Adipose tissue (tissue), 3 donors: Measurements from ENCODE around the gene THEMIS. TPM values are rescaled to one million over a fixed set of nuclear protein-coding genes. Genes with fewer than 3 reads are reported as not detected.

ENCODE experiments used
- H3K27ac ChIP-seq: one replicate; pipeline ENCODE4 v1.5.1; 2013; ENCODE audit warnings: low read depth, low read length
- WGBS, 3 donors: extraction: QIAGEN DNeasy Blood & Tissue Kit; methylation state at CpG; one replicate each; pipeline ENCODE4 v1.1.7; 2013; 5-methylcytosine and 5-hydroxymethylcytosine counted together
- polyA plus RNA-seq, 3 donors: library from polyadenylated mRNA; stranded (reverse); fragments of 200-250 nt; gene quantifications; one replicate each; pipeline ENCODE4 v1.2.3, GENCODE V29; 2013
- donor health status: healthy with polysubstance abuse.
- donor health status: Bipolar disorder and iron deficiency.
- donor health status: healthy.

The THEMIS gene
- polyA plus RNA-seq, 3 donors = 0.12 to 0.25 TPM; not detected in 1

DNA sequence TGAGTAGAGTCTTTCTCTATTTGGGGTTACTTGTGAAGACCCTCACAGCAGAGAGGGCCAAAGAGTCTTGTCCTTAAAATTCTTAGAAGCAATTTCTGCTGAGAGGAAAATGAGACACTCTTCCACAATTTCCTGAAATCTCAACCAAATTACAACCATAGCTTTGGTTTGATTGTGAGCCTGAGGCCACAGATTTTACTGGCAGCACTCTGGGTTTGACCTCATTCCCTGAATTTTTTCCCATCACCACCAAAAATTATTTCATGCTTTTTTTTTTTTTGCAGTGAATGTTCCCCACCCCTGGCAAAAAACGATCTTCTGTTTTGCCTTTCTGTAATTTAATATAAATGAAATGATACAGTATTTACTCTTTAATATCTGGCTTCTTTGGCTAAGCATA is 125.5 kb downstream of the THEMIS start:
- no peak overlapping the region for H3K27ac ChIP-seq
- 54 to 64% (median 58%) methylated on average over 1 of the region's 1 CpG for WGBS, 3 donors

DNA sequence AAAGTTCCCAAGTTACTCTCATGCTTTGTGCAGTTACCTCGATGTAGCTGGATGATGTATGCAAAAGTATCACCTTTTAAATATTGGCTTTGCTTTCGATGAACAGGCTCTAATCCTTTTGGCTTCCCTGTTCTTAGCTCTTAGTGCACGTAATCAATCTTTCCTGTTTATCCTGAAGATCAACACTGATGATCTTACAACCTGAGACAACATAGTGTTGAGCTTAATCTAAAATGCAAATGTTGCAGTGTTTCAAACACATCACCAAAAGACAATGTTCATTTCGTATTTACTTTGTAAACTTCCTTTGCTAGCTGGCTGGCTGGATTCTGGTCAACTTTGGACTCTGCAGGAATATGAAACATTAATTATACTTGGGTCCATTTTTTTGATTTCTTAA is 132.1 kb downstream of the THEMIS start:
- WGBS, 3 donors = 30 to 64% (median 53%) methylated on average over 4 of the region's 4 CpGs

DNA sequence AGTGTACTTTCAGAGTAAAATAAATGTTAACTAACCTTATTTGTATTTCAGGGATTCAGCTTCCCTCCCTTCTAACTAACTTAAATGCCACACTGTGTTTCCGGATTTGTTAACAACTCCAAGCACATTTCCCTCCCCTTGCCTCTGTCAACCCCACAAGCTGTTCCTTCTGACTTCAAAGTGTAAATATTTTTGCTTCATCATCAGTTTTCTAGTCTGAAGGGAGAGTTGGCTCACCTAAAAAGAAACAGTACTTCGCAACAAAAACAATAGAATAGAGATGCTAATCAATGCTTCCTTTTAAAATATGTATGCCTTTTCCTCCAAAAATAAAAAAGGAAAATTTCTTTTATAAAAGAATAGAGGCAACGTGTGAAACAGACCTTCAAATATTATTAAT is 132.6 kb downstream of the THEMIS start:
- WGBS, 3 donors = 36 to 41% (median 40%) methylated on average over 3 of the region's 3 CpGs
- no peak overlapping the region for H3K27ac ChIP-seq

More for the DNA sequence above, 132.1 kb downstream of the THEMIS start:
- no peak overlapping the region for H3K27ac ChIP-seq

DNA sequence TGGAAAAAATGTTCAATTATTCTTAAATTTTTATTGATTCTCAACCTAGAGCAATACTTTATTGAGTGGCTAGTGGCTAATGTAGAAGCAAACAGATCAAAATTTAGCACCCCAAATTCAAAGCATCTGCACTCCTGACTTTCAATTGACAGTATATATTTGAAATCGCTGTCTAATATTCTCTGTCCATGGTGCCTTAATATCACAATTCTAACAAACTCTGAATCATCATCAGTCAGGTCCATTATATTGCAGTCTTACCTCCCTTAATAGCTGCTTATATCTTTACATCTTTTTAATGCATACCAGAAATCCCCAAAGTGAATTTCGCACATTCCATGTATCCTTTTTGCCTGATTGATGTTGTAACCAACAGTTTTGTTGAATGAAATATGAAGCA is 134.9 kb downstream of the THEMIS start:
- 86 to 91% (median 87%) methylated on average over 2 of the region's 2 CpGs for WGBS, 3 donors
- H3K27ac ChIP-seq = no peak overlapping the region

DNA sequence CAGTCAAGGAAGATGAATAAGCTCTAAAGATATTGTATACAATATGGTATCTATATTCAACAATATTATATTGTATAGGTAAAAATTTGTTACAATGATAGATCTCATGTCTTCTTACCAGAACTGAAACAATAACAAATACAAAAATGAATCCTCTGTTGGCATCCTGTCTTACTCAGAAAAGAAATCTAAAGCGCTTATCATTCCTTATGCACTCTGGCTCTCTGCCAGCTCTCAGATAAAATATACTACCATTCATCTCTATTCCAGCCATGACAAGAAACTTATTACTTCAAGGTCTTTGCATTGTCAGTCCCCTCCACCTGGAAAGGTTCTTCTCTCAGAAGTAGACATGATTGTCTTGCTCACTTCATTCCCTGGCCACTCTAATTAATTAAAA is 138.6 kb downstream of the THEMIS start:
- WGBS, 3 donors = 56 to 85% (median 77%) methylated on average over 1 of the region's 1 CpG
- no peak overlapping the region for H3K27ac ChIP-seq

DNA sequence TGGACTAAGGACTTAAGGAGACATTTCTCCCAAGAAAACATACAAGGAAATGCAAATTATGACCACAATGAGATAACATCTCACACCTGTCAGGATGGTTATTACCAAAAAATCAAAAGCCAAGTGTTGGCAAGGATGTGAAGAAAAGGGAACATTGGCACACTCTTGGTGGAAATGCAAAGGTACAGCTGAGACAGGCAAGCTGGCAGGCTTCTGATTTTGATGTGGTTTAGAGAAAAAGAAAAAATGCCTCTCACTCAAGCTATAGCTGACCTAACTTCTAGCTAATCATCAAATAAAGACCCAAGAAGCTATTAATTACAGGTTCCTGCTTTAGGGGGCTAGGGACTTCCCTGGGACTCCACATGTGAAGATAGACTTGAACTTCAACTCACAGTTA is 139.8 kb downstream of the THEMIS start:
- no peak overlapping the region for H3K27ac ChIP-seq

DNA sequence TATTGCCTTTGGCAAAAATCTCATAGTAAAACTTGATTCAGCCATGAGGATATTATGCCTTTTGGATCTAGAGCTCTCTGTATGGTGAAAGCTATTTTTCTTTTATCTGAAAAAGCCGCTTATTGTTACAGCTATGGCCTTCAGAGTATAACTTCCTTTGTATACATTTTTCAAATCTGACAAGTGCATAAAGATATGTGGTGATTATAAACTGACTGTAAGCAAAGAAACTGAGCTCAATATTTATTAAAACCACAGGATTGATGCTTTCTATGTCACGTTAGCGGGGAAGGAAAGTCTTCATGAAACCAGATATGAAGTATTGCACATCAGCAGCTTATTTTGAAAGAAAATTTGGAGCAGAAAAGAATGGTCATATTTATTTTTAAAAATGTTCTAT is 151.8 kb downstream of the THEMIS start:
- WGBS, 3 donors = 81 to 89% (median 88%) methylated on average over 3 of the region's 3 CpGs
- H3K27ac ChIP-seq = no peak overlapping the region

DNA sequence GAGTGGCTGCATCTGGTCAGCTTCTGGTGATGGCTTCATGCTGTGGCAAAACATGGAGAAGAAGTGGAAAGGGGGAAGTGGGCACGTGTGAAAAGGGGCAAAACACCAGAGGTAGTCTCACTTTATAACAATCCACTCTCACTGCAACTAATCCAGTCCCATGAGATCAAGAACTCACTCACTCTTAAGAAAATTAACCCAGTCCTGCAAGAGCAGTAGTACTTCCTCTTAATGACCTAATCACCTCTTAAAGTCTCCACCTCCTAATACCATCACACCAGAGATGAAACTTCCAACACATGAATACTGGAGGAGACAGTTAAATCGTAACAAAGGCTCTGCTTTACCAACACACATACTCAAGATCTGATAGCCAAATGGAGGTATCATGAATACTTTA is 152.6 kb downstream of the THEMIS start:
- H3K27ac ChIP-seq = no peak overlapping the region
- 51 to 69% (median 62%) methylated on average over 2 of the region's 2 CpGs for WGBS, 3 donors

DNA sequence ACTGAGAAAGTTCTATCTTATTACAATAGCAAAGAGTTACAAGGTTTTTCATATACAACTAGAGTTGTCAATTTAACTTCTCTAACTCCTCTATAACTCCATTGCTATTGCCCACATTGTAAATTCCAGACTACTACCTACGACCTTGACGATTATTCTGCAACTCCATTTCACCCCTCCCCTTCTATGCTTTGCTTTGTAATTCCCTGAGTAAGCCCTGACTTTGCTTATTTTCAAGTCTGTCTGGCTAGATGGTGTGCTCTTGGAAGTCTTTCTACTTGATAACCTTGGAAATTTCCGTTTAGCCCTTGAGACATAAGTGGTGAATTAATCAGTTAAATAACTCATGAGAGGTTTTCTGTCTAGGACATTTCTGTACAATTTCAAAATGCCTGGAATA is 162.4 kb downstream of the THEMIS start:
- H3K27ac ChIP-seq = no peak overlapping the region
- 30 to 79% (median 70%) methylated on average over 3 of the region's 3 CpGs for WGBS, 3 donors

DNA sequence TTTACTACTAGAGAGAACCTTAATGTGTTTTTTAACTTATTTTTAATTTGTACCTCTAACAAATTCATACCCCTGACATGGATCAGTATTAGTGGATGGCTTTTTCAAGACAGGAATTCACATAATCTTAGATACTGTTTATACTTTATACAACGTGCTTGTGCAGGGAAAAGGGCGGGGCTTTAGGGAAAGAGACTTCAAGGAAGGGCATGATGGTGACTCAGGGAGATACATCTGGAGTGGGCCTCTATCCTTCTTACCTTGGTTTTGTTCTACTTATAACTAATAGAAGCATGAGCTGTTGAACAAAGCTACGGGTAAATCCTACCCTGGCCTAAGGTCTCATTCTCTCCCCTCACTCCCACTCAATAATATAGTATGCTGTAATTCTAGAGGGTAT is 163.1 kb downstream of the THEMIS start:
- 72 to 78% (median 74%) methylated on average over 3 of the region's 3 CpGs for WGBS, 3 donors
- H3K27ac ChIP-seq = no peak overlapping the region

DNA sequence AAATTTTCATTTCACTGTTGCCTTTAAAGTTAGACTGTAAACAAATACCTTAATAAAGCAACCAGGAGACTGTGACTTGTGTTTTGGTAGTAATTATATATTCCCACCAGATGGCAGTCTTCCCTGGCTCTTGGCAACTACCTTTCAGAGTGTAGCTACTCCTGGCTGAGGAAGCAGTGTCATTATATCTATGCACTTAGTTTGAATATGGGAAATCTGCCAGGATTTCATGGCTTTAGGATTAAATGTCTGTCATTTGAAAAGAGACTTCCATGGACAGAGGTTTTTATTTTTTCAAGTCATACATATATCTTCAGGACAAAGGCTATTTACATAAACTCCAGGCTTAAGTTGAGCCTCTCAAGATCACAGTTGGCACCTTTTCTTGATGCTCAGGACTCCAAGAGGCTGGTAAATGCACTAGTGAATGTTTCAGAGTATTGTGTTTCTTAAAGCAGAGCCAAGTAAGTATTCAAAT is 163.8 kb downstream of the THEMIS start:
- H3K27ac ChIP-seq = no peak overlapping the region

DNA sequence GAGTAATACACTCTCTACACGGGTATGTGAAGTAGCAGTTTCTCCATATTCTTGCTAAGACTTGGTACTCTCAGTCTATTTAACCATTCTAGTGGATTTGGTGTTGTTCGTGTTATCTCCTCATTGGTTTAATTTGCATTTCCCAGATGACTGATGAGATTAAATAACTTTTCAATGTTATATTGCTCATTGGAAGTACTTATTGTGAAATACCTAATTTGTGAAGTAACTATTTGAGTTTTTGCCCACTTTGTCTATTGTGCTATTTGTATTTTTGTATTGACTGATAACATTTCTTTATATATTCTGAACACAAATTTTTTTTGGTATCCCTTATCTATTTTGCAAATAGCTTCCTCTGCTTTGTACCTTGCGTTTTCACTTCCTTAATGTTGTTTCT is 167.9 kb downstream of the THEMIS start:
- WGBS, 3 donors = 69 to 74% (median 70%) methylated on average over 3 of the region's 3 CpGs
- no peak overlapping the region for H3K27ac ChIP-seq

DNA sequence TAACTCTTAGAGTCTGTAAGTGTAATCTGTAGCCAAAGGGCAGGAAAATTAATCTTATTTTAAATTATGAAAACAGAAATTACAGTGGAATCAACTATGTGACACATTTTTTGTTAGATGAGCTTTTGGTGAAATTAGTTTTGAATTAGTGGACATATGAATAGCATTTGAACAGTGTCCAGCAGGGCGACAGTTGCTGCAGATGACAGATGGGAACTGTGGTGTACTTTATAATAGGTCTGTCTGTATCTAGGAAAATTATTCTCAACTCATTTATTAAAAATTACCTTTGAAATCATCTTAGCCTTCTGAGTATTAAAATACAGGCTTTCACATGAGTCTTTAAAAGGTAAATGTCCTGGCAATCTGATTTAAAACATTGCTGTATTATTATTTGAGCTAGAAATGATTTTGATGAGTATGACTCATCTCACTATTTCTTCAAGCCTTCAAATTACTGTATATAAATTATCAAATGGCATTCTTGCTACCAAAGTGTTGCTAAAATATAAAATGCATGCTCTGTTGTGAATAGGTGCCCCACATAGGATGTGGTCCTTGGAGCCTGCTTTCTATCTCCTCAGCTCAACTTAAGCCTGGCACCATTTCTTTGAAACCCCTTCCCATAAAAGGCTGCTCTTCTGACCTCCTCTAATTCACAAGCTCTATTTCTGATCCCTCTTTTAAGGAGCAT is 173.5 kb downstream of the THEMIS start:
- H3K27ac ChIP-seq = no peak overlapping the region
- WGBS, 3 donors = 65 to 76% (median 74%) methylated on average over 1 of the region's 1 CpG

DNA sequence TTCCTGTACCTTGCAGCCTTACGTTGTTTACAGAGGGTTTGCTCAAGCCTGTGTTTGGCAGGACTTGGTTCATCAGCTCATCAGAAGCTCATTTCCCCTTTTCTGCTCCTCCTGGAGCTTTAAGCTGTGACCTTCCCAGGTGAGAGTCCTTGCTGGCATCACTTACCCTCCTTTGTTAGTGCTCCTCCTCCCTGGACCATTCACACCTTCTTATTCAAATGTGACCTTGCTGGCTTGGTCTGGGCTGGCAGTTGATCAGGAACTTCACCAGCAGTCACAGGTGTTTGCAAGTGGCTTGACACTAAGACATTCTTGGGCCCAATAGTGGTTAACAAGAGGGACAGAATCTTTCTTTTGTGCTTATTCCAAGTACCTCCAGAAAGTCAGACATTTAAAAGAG is 175.0 kb downstream of the THEMIS start:
- WGBS, 3 donors = 38 to 69% (median 54%) methylated on average over 1 of the region's 1 CpG
- no peak overlapping the region for H3K27ac ChIP-seq

DNA sequence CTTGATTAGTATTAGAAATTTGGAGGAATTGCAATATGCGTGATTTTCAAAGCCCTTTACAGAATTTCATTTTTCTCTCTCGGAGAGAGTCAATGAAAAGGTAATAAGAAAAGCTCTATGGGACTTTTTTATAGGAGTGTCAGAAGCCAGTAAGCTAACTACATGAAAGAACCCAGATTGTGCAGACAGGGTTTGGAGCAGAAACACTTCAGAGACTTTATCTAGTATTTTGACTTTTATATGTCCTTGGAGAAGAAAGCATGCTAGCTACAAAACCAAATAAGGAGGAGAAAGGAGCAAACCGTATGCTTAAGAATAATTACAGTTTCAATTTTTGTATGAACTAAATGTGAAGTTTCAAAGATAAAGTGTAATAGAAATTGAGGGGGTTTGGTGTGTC is 182.2 kb downstream of the THEMIS start:
- WGBS, 3 donors = 64 to 76% (median 66%) methylated on average over 3 of the region's 3 CpGs
- H3K27ac ChIP-seq = no peak overlapping the region

DNA sequence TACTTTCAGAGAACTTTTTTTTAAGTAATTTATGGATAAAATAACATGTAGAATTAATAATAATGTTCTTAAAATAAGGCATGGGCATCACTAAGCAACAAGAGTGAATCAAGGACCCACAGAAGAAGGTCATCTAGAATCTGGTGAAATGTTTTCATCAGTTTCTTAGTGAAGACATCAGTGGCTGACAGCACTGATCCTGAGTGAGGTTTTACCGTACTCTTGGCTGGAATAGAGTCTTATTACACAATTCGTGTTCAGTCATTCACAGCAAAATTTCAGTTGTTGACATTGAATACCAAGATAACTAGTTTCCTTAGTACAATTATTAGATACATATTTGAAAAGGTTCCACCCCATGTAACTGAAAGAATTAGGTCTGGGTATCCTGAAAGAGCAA is 183.5 kb downstream of the THEMIS start:
- no peak overlapping the region for H3K27ac ChIP-seq
- WGBS, 3 donors = 73 to 76% (median 74%) methylated on average over 2 of the region's 2 CpGs

DNA sequence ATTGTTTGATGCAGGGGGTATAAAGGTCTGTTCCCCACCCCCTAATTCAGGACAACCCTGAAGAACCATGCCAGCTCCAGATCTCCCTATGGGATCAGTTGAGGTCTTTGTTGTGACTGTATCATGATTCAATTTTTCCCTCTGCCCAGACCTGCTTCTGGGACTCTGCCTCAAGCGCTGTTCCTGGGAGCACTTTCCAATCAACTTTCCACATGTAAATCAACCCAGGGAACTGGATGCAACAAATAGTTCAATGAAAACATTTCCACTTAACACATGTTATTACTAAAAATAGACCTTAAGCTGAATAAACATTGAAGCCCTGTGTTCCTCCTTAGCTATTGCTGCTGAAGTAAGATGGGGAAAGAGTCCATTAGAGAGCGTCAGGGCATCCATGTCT is 184.4 kb downstream of the THEMIS start:
- H3K27ac ChIP-seq = no peak overlapping the region
- 66 to 84% (median 81%) methylated on average over 2 of the region's 2 CpGs for WGBS, 3 donors

DNA sequence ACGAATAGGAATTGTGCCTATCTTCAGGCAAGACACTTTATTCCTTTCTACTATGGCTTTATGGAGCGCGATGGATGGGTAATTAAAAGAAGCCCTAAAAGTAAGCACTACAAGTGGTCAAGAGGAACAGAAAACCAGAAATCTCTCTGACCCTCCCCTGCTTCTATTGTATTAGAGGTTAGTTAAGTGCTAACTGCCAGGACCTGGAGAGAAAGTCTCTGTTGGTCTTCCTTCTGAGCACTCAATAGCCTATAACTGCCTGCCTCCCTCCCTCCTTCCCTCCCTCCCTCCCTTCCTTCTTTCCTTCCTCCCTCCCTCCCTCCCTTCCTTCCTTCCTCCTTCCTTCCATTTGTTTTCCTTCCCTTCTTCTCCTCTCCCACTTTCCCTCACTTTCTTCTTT is 190.2 kb downstream of the THEMIS start:
- 70 to 92% (median 90%) methylated on average over 3 of the region's 3 CpGs for WGBS, 3 donors
- no peak overlapping the region for H3K27ac ChIP-seq

DNA sequence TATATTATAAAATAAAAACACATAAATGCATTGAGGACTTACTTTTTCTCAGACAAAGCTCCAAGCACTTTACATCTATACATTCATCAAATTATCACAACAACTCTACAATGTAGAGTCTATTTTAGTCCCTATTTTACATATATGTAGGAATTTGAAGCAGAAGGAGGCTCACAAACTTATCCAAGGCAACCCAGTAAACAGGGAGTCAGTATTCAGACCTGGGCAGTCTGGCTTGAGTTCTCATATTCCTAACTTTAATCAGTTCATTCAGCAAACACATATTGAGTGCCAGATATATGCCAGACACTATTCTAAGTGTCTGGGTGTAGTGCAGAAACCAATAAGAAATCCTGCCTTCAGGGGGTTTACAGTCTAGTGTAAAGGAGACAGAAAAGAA is 194.6 kb downstream of the THEMIS start:
- H3K27ac ChIP-seq = no peak overlapping the region

DNA sequence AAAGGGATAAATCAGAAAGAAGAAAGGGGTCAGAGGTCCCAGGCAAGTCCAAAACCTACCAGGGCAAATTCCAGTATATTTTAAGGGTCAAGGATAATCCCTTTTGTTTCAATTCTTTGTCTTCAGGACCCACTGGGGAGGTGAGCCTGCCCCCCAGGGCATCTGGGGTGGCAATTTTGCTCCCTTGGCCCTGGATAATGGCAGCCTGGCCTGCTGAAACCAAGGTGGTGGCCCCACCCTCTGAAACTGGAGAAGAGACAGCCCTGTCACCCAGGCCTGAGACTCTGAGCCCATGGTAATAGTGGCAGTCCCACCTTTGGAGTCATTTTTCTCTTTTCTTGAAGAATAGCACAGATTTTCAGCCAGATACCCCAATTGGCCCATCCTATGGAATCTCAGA is 205.8 kb downstream of the THEMIS start:
- no peak overlapping the region for H3K27ac ChIP-seq

DNA sequence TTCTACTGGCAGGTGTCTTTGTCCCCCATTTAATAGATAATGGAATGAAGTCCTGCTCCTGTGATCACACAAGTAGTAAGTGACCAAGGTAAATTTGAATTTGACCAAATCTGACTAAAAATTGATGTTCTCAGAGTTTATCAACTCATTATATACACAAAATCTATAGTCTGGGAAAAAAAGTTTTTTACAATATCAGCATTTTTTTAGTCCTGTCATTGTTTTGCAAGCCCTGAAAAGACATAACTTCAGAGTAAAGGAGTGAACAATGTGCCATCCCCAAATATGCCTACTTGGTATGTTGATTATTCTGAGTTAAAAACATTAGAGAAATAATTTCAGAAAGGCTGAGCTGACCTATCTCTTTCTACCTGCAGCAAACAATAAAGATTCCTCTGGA is 209.7 kb downstream of the THEMIS start:
- no peak overlapping the region for H3K27ac ChIP-seq
